D721Med (cell line): ENCODE results near the gene GAB1.

Experiments used
- DNase-seq: peaks from one replicate; pipeline ENCODE4 v3.0.0; 2011; ENCODE audit warnings: low spot score; ENCODE audit not compliant: insufficient read length
- FAIRE-seq: peaks from 2 replicates; lab custom pipeline; 2011; peaks lifted over from hg19 to GRCh38; lab: Jason Lieb, UNC
- CTCF ChIP-seq: IDR thresholded peaks from 2 replicates; pipeline ENCODE4 v1.5.1; 2012; ENCODE audit warnings: mild to moderate bottlenecking, control low read depth; ENCODE audit not compliant: insufficient read depth; ENCODE audit errors: missing control alignments

The GAB1 gene

GRCh38 chr4:143294710-143295275, 41.9 kb upstream of the GAB1 start:
- FAIRE-seq = no peak
- no peak for DNase-seq
- TF ChIP-seq CTCF = no peak

- FAIRE-seq (no peak), DNase-seq (no peak)
- TF ChIP-seq CTCF = no peak
Observed at GRCh38 chr4:143296397-143297067, 40.1 kb upstream of the GAB1 start.

GRCh38 chr4:143300860-143301259, 35.8 kb upstream of the GAB1 start:
- FAIRE-seq = no peak
- no peak for DNase-seq
- TF ChIP-seq CTCF = no peak

- no peak for TF ChIP-seq CTCF
- FAIRE-seq = no peak
- no peak for DNase-seq
Observed at GRCh38 chr4:143302536-143302935, 34.1 kb upstream of the GAB1 start.

GRCh38 chr4:143306788-143307187, 29.9 kb upstream of the GAB1 start:
- DNase-seq (no peak), FAIRE-seq (no peak)
- no peak for TF ChIP-seq CTCF

GRCh38 chr4:143307531-143307930, 29.1 kb upstream of the GAB1 start:
- no peak for FAIRE-seq
- DNase-seq = no peak
- TF ChIP-seq CTCF = no peak

GRCh38 chr4:143308377-143308776, 28.3 kb upstream of the GAB1 start:
- FAIRE-seq (no peak), DNase-seq (no peak)
- TF ChIP-seq CTCF = no peak
